ENCODE data around the gene TP53I3.

DNA sequence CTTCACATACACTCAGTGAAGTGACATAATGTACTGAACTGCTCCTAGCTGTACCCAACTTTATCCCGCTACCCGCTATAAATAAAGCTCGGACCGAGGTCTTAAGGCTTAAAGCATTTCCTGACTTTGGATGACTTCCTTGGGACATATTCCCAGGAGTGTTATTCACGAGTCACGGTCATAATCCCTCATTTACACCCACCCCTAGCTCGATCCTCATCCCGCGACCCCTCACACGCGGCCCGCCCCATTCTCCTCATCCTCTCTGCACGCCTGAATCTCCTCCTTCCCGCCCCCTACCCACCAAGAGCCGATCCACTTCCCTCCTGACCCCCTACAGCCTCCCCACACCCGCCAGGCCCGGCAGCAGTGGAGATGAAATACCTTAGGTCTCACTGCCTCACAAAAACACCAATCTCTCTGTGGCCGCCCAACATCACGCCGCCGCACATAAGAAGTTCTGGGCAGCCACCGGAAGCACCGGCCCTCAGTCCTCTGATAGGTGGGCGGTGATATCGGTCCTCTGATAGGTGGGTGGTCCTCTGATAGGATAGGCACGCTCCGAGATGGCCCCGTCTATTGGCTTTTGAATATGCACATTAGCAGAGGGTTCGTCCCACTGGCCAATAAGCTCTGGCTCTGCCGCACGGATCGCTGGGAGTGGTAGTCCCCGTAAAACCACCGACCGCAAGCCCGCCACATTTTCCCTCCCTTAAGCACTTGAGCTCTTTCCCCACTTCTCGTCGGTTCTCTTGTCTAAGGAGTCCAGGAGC is 37.5 kb downstream of the TP53I3 start, which contains the start of gene WDCP:
- TF ChIP-seq, protein P1, sequence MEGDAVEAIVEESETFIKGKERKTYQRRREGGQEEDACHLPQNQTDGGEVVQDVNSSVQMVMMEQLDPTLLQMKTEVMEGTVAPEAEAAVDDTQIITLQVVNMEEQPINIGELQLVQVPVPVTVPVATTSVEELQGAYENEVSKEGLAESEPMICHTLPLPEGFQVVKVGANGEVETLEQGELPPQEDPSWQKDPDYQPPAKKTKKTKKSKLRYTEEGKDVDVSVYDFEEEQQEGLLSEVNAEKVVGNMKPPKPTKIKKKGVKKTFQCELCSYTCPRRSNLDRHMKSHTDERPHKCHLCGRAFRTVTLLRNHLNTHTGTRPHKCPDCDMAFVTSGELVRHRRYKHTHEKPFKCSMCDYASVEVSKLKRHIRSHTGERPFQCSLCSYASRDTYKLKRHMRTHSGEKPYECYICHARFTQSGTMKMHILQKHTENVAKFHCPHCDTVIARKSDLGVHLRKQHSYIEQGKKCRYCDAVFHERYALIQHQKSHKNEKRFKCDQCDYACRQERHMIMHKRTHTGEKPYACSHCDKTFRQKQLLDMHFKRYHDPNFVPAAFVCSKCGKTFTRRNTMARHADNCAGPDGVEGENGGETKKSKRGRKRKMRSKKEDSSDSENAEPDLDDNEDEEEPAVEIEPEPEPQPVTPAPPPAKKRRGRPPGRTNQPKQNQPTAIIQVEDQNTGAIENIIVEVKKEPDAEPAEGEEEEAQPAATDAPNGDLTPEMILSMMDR (conservative IDR thresholded peaks at IDR 0.05; ENCODE audit: low read length), result no peak
- TF ChIP-seq EZH2phosphoT487 (IDR thresholded peaks at IDR 0.05; ENCODE audit: borderline replicate concordance, low read depth, low read length), result no peak
